ENCODE data around the gene HIPK2.

GRCh38 chr7:139718859-139719258 is 58.9 kb downstream of the HIPK2 start:
- TF ChIP-seq CTCF (conservative IDR thresholded peaks at IDR 0.05) (no peak), EZH2 (IDR thresholded peaks at IDR 0.05; ENCODE audit: low read depth) (no peak)
